Measurements from ENCODE around the gene RAD21L1.

The RAD21L1 gene

GRCh38 chr20:1187605-1188171 is 38.2 kb upstream of the RAD21L1 start:
- no peak for TF ChIP-seq JUND (IDR thresholded peaks at IDR 0.05; ENCODE audit: low read depth)
- DNase-seq (ENCODE audit: low read depth in 1 of 2, low spot score in 1 of 2) = no peak
- in situ Hi-C loops (cut with HindIII; ENCODE audit: low pct_unique_long_range_greater_than_20kb, low sequenced_read_pairs) = no loop called here

- in situ Hi-C loops (cut with HindIII; ENCODE audit: low pct_unique_long_range_greater_than_20kb, low sequenced_read_pairs) = no loop called here
These were observed 37.5 kb upstream of the RAD21L1 start for GRCh38 chr20:1188347-1188746.

GRCh38 chr20:1189827-1190226 is 36.0 kb upstream of the RAD21L1 start:
- DNase-seq (ENCODE audit: low read depth in 1 of 2, low spot score in 1 of 2) = no peak
- TF ChIP-seq JUND (IDR thresholded peaks at IDR 0.05; ENCODE audit: low read depth) = no peak
- in situ Hi-C loops (cut with HindIII; ENCODE audit: low pct_unique_long_range_greater_than_20kb, low sequenced_read_pairs) = no loop called here

More at GRCh38 chr20:1188347-1188746, 37.5 kb upstream of the RAD21L1 start:
- no peak for DNase-seq (ENCODE audit: low read depth in 1 of 2, low spot score in 1 of 2)
- no peak for TF ChIP-seq JUND (IDR thresholded peaks at IDR 0.05; ENCODE audit: low read depth)

GRCh38 chr20:1190847-1191246 is 35.0 kb upstream of the RAD21L1 start:
- in situ Hi-C loops (cut with HindIII; ENCODE audit: low pct_unique_long_range_greater_than_20kb, low sequenced_read_pairs) = no loop called here
- no peak for DNase-seq (ENCODE audit: low read depth in 1 of 2, low spot score in 1 of 2)
- no peak for TF ChIP-seq JUND (IDR thresholded peaks at IDR 0.05; ENCODE audit: low read depth)

- TF ChIP-seq JUND (IDR thresholded peaks at IDR 0.05; ENCODE audit: low read depth) = no peak
- no peak for DNase-seq (ENCODE audit: low read depth in 1 of 2, low spot score in 1 of 2)
- in situ Hi-C loops (cut with HindIII; ENCODE audit: low pct_unique_long_range_greater_than_20kb, low sequenced_read_pairs) = no loop called here
These were observed 34.5 kb upstream of the RAD21L1 start for GRCh38 chr20:1191299-1191698.

- TF ChIP-seq JUND (IDR thresholded peaks at IDR 0.05; ENCODE audit: low read depth) = no peak
- in situ Hi-C loops (cut with HindIII; ENCODE audit: low pct_unique_long_range_greater_than_20kb, low sequenced_read_pairs) = no loop called here
- DNase-seq (ENCODE audit: low read depth in 1 of 2, low spot score in 1 of 2) = no peak
These were observed 30.6 kb upstream of the RAD21L1 start for GRCh38 chr20:1195226-1195625.

GRCh38 chr20:1196634-1197033 is 29.2 kb upstream of the RAD21L1 start:
- in situ Hi-C loops (cut with HindIII; ENCODE audit: low pct_unique_long_range_greater_than_20kb, low sequenced_read_pairs) = no loop called here
- no peak for TF ChIP-seq JUND (IDR thresholded peaks at IDR 0.05; ENCODE audit: low read depth)
- DNase-seq (ENCODE audit: low read depth in 1 of 2, low spot score in 1 of 2) = no peak

- DNase-seq (ENCODE audit: low read depth in 1 of 2, low spot score in 1 of 2) = no peak
- TF ChIP-seq JUND (IDR thresholded peaks at IDR 0.05; ENCODE audit: low read depth) = no peak
- in situ Hi-C loops (cut with HindIII; ENCODE audit: low pct_unique_long_range_greater_than_20kb, low sequenced_read_pairs) = no loop called here
These were observed 28.0 kb upstream of the RAD21L1 start for GRCh38 chr20:1197801-1198200.

GRCh38 chr20:1198751-1199150 is 27.1 kb upstream of the RAD21L1 start:
- TF ChIP-seq JUND (IDR thresholded peaks at IDR 0.05; ENCODE audit: low read depth) = no peak
- no peak for DNase-seq (ENCODE audit: low read depth in 1 of 2, low spot score in 1 of 2)
- in situ Hi-C loops (cut with HindIII; ENCODE audit: low pct_unique_long_range_greater_than_20kb, low sequenced_read_pairs) = no loop called here

- no peak for DNase-seq (ENCODE audit: low read depth in 1 of 2, low spot score in 1 of 2)
- in situ Hi-C loops (cut with HindIII; ENCODE audit: low pct_unique_long_range_greater_than_20kb, low sequenced_read_pairs) = no loop called here
- no peak for TF ChIP-seq JUND (IDR thresholded peaks at IDR 0.05; ENCODE audit: low read depth)
These were observed 26.5 kb upstream of the RAD21L1 start for GRCh38 chr20:1199212-1199873.

GRCh38 chr20:1199964-1200363 is 25.9 kb upstream of the RAD21L1 start:
- no peak for TF ChIP-seq JUND (IDR thresholded peaks at IDR 0.05; ENCODE audit: low read depth)
- in situ Hi-C loops (cut with HindIII; ENCODE audit: low pct_unique_long_range_greater_than_20kb, low sequenced_read_pairs) = no loop called here

GRCh38 chr20:1202762-1203504 is 22.9 kb upstream of the RAD21L1 start, which contains the start of gene C20orf202:
Gene C20orf202 (plus strand): TSS chr20:1203454. CDS start chr20:1203586, 132 bp downstream.
- in situ Hi-C loops (cut with HindIII; ENCODE audit: low pct_unique_long_range_greater_than_20kb, low sequenced_read_pairs) = no loop called here
- no peak for TF ChIP-seq JUND (IDR thresholded peaks at IDR 0.05; ENCODE audit: low read depth)
- no peak for DNase-seq (ENCODE audit: low read depth in 1 of 2, low spot score in 1 of 2)

More at GRCh38 chr20:1199964-1200363, 25.9 kb upstream of the RAD21L1 start:
- DNase-seq (ENCODE audit: low read depth in 1 of 2, low spot score in 1 of 2) = no peak

- in situ Hi-C loops (cut with HindIII; ENCODE audit: low pct_unique_long_range_greater_than_20kb, low sequenced_read_pairs) = no loop called here
These were observed 22.2 kb upstream of the RAD21L1 start for GRCh38 chr20:1203630-1204029.

More at GRCh38 chr20:1203630-1204029, 22.2 kb upstream of the RAD21L1 start:
- no peak for TF ChIP-seq JUND (IDR thresholded peaks at IDR 0.05; ENCODE audit: low read depth)
- DNase-seq (ENCODE audit: low read depth in 1 of 2, low spot score in 1 of 2) = no peak

Data from T47D (cell line).